ENCODE measurements around the gene AMDHD1.

The AMDHD1 gene

GRCh38 chr12:95976416-95976832 lies 33.3 kb downstream of the AMDHD1 start:
- H3K36me3 ChIP-seq (ENCODE audit: control insufficient read depth in 2 of 2, insufficient read depth in 1 of 2, low read length in 2 of 2) = no peaks in the 10 kb centered on the region
- POLR2A ChIA-PET = no interaction called here
- no peak for TF ChIP-seq KLF8 (tag by site-specific recombination; IDR thresholded peaks at IDR 0.05)
- TF ChIP-seq ZNF26 (tag by site-specific recombination; IDR thresholded peaks at IDR 0.05) = peak; percentile 55; the same call in 1 of the 2 replicates
- no peak for TF ChIP-seq ZBTB8A (tag by site-specific recombination; IDR thresholded peaks at IDR 0.05)
- TF ChIP-seq ZNF10 (tag by site-specific recombination; IDR thresholded peaks at IDR 0.05) = no peak
- no peak for TF ChIP-seq ZNF341 (tag by site-specific recombination; IDR thresholded peaks at IDR 0.05; ENCODE audit: low read depth)
- no peak overlapping the region for H3K27ac ChIP-seq (ENCODE audit: extremely low read depth, low read depth, low read length)
- no peaks in the 10 kb centered on the region for H3K9me3 ChIP-seq (ENCODE audit: control insufficient read depth, insufficient read depth, low read depth, low read length)
- H3K4me3 ChIP-seq (ENCODE audit: low read depth, low read length) = no peak overlapping the region
- CTCF ChIA-PET = interaction anchor here (0.6 to 2.2 kb wide), 3 partner anchors 14 to 58 kb away, joined by 3 to 7 read pairs (median 3); no protein-coding TSS in a partner anchor
- H3K4me1 ChIP-seq (ENCODE audit: control insufficient read depth, insufficient read depth, low read length) = no peaks in the 10 kb centered on the region

GRCh38 chr12:95977764-95978305 lies 34.7 kb downstream of the AMDHD1 start:
- no peaks in the 10 kb centered on the region for H3K9me3 ChIP-seq (ENCODE audit: control insufficient read depth, insufficient read depth, low read depth, low read length)
- H3K27ac ChIP-seq (ENCODE audit: extremely low read depth, low read depth, low read length) = no peak overlapping the region
- H3K36me3 ChIP-seq (ENCODE audit: control insufficient read depth in 2 of 2, insufficient read depth in 1 of 2, low read length in 2 of 2) = no peaks in the 10 kb centered on the region
- CTCF ChIA-PET = interaction anchor here (2.2 kb wide), 1 partner anchor 60 kb away, joined by 7 read pairs; no protein-coding TSS in a partner anchor
- POLR2A ChIA-PET = no interaction called here
- no peaks in the 10 kb centered on the region for H3K4me1 ChIP-seq (ENCODE audit: control insufficient read depth, insufficient read depth, low read length)
- TF ChIP-seq HIC1 (tag by site-specific recombination; IDR thresholded peaks at IDR 0.05) = no peak
- H3K4me3 ChIP-seq (ENCODE audit: low read depth, low read length) = no peak overlapping the region

DNA sequence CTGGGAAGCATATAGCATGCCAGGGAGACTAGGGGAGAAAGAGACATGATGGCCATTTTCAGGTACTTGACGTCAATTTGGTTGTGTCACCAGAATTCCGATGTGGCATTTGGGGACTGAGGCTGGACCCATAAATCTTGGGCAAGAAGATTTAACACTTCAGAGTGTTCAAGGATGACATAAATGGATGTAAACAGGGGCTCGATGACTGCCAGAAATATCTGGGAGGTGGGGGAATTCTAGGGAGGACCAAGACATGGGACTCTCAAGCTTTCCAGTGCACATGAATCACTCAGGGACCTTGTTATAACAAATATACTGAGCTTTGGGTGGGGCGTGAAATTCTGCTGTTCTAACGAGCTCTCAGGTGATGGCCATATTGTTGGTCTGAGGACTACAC lies 35.2 kb downstream of the AMDHD1 start:
- Histone ChIP-seq H3K36me3 (ENCODE audit: control insufficient read depth in 2 of 2, insufficient read depth in 1 of 2, low read length in 2 of 2) (no peaks in the 10 kb centered on the region), H3K4me1 (ENCODE audit: control insufficient read depth, insufficient read depth, low read length) (no peaks in the 10 kb centered on the region), H3K4me3 (ENCODE audit: low read depth, low read length) (no peak overlapping the region), H3K9me3 (ENCODE audit: control insufficient read depth, insufficient read depth, low read depth, low read length) (no peaks in the 10 kb centered on the region), H3K27ac (ENCODE audit: extremely low read depth, low read depth, low read length) (no peak overlapping the region)
- POLR2A ChIA-PET = no interaction called here
- no peak for TF ChIP-seq ZNF114 (tag by site-specific recombination; IDR thresholded peaks at IDR 0.05)
- no peak for TF ChIP-seq ZNF184 (tag by site-specific recombination; IDR thresholded peaks at IDR 0.05)
- TF ChIP-seq ZNF19 (tag by site-specific recombination; IDR thresholded peaks at IDR 0.05; ENCODE audit: low read depth) = no peak
- TF ChIP-seq, protein P1, sequence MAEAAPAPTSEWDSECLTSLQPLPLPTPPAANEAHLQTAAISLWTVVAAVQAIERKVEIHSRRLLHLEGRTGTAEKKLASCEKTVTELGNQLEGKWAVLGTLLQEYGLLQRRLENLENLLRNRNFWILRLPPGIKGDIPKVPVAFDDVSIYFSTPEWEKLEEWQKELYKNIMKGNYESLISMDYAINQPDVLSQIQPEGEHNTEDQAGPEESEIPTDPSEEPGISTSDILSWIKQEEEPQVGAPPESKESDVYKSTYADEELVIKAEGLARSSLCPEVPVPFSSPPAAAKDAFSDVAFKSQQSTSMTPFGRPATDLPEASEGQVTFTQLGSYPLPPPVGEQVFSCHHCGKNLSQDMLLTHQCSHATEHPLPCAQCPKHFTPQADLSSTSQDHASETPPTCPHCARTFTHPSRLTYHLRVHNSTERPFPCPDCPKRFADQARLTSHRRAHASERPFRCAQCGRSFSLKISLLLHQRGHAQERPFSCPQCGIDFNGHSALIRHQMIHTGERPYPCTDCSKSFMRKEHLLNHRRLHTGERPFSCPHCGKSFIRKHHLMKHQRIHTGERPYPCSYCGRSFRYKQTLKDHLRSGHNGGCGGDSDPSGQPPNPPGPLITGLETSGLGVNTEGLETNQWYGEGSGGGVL (tag by site-specific recombination; IDR thresholded peaks at IDR 0.05) = no peak
- no peak for TF ChIP-seq ZNF433 (tag by site-specific recombination; IDR thresholded peaks at IDR 0.05; ENCODE audit: low read depth)
- TF ChIP-seq ZNF274 (IDR thresholded peaks at IDR 0.05; ENCODE audit: low read length) = no peak
- TF ChIP-seq ZNF274 (tag by site-specific recombination; IDR thresholded peaks at IDR 0.05; ENCODE audit: borderline replicate concordance) = no peak
- CTCF ChIA-PET = interaction anchor here (0.7 kb wide), 1 partner anchor 1136 kb away, joined by 3 read pairs; no protein-coding TSS in a partner anchor

Data from HEK293 (cell line).